ENCODE data around the gene TBC1D21.
"Not testable (repeated sequence)": the region's sequence is repeated elsewhere in the genome, so short reads cannot be mapped to it uniquely, and the experiment has no call there.

Gene TBC1D21

DNA sequence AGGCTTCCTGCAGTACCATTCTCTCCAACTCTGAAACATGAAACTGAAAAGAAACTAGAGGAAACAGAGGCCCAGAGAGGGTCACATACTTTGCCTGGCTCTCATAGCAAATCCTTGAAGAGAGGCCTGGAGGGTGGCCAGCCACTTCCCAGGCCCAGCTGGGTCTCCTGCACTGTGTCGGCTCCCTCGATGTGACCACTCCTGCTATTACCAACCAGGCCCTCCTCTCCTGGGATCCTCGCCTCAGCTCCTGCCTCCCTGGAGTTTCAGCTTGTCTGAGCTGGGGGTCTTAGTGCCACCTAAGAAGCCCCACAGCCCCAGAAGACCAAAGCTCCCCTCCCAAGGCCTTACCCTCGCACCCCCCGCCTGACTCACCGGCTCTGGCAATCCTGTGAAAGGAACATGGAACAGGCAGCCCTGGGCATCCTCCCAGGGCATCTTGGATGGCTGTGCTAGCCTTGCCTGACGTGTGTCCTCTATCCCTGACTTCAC, 57.5 kb downstream of the TBC1D21 start:
- no peak for FAIRE-seq

DNA sequence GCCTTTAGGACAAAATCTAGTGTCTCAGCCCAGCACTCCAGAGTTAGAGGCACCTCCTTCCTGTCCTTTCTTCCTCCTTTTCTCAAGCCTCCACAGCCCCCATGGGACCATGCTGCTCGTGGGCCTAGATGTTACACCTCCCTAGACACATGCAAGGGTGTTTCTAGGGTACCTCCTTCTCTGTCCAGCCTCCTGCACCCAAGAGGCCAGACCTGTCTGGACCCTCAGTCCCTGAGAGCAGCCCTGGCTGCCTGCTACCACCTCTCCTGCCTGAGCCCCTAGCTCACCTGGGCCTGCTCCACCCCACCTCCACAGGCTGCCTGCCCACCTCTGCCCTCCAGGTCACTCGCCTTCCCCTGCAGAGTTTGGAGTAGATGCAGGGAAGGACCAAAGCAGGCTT, 58.1 kb downstream of the TBC1D21 start:
- FAIRE-seq, result no peak

- FAIRE-seq, result no peak
These were observed 59.2 kb downstream of the TBC1D21 start for GRCh38 chr15:73932381-73933191.

- no peak for FAIRE-seq
These were observed 60.9 kb downstream of the TBC1D21 start for GRCh38 chr15:73934281-73934680.

DNA sequence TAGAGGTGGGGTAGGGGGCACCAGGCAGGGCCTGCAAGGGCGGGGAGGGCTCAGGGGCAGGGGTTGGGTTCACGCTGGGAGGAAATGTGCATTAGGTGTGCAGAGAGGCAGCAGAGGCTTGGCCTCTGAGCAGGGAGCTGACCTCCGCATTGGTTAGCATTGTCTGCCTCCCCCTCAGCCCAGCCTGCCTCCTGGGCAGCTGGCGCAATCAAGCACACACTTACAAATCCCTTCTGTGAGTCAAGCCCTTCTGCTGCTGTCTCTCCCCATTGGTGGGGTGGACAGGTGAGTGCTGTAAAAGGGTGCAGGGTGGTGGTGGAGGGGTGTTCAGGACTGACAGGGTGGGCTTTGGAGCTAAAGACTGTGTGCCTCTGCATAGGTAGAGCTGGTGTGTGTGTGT, 62.2 kb downstream of the TBC1D21 start:
- FAIRE-seq, result no peak

DNA sequence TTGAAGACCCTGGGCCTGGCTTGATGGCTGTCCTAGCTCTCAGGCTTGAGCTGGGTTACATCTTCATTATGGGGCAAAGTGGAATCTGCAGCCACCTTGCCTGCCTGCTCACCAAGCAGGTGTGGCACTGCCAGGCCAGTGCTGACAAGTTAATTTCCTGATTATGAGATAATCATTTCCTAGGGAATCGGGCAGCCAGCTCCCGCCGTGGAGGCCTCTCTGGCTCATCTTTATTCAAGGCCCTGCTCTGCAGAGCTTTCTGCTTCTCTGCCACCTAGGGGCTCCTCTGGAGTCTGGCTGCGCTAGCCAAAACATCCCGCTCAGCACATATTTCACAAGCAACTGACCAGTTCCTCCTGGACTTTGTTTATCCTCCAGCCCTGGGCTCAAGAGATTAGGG, 62.8 kb downstream of the TBC1D21 start:
- no peak for FAIRE-seq

GRCh38 chr15:73936588-73937290, 63.4 kb downstream of the TBC1D21 start:
- FAIRE-seq, result no peak

DNA sequence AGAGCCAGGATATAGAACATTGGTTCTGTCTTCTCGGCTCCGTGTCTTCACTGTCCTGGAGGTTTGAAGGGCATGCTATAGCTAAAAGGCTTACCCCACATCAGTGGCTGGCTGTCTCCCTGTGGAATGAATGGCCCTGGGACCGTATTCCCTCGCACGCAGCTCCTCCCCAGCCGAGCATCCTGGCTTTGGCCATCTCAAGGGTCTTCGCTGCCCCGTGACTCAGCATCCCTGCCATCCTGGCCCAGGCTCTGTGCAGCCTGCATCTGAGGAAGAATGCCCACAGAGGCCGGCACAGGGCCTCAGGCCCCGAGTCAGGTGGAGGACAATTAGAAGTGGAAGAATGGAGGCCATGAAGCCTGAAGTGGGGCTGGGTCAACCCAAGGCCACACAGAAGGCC, 63.9 kb downstream of the TBC1D21 start:
- FAIRE-seq, result no peak

- no peak for FAIRE-seq
These were observed 64.4 kb downstream of the TBC1D21 start for GRCh38 chr15:73937726-73938125.

DNA sequence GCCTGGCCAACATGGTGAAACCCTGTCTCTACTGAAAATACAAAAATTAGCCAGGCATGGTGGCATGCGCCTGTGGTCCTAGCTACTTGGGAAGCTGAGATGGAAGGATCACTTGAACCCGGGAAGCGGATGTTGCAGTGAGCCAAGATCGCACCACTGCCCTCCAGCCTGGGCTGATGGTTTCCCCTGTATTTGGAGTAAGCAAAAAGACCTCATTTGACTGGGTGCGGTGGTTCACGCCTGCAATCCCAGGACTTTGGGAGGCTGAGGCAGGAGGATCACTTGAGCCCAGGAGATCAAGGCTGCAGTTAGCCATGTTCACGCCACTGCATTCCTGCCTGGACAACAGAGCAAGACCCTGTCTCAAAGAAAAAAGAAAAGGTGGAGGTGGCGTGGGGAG, 65.2 kb downstream of the TBC1D21 start:
- FAIRE-seq, result not testable (repeated sequence)
